Measurements from ENCODE around the gene DLX2. TPM values are rescaled to one million over a fixed set of nuclear protein-coding genes. Genes with fewer than 3 reads are reported as not detected.

Gene DLX2
- total and polyA plus RNA-seq, 2 of the 13 experiments (the other 11 are each of a cell fraction or from before 2014, with no cell fraction given) = 0.07 to 0.15 TPM

DNA sequence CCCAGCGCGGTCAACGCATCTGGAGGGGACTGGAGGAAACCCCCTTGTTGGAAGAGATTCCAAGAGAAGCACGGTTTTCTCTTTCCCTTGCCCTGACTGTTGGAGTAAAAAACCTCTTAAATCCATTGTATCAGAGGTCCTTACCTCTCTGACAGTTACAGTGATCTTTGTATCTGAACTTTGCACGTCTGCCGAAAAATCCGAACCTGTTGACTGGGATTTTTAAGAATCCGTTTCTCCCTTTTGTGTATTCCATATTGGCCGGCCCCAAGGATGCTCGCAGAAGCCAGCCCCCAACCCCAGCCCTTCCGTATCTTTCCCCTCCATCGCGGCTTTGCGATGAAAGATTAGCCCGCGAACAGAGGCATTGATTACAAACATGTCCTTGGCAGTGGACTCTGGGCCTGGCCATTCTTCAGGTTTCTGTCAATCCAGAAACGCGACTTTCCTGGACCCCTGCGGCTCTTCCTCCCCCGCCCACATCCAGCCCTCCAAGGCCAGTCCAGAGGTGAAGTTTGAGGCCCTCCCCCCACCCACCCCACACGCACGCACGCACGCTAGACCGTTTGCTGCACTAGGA is 22.0 kb downstream of the DLX2 start (continued):
- TF ChIP-seq MTF2 (CRISPR knock-in tag; IDR thresholded peaks at IDR 0.05; ENCODE audit: borderline replicate concordance) (no peak), ATF1 (CRISPR knock-in tag; IDR thresholded peaks at IDR 0.05) (no peak), MLLT10 (CRISPR knock-in tag; IDR thresholded peaks at IDR 0.05) (no peak), ETV5 (CRISPR knock-in tag; IDR thresholded peaks at IDR 0.05; ENCODE audit: borderline replicate concordance) (no peak), ZNF839 (CRISPR knock-in tag; IDR thresholded peaks at IDR 0.05; ENCODE audit: borderline replicate concordance) (no peak), ZMAT3 (CRISPR knock-in tag; conservative IDR thresholded peaks at IDR 0.05) (no peak), CENPT (CRISPR knock-in tag; IDR thresholded peaks at IDR 0.05; ENCODE audit: low read depth) (no peak), ZNF30 (CRISPR knock-in tag; IDR thresholded peaks at IDR 0.05) (no peak), KMT2A (CRISPR knock-in tag; IDR thresholded peaks at IDR 0.05) (no peak), MZF1 (CRISPR knock-in tag; IDR thresholded peaks at IDR 0.05; ENCODE audit: borderline replicate concordance) (no peak), HNF4G (IDR thresholded peaks at IDR 0.05; ENCODE audit: borderline replicate concordance, low read depth, low read length) (0 out of 2 replicates have a peak, but pooled peaks have one; percentile 5), HNF4G (CRISPR knock-in tag; IDR thresholded peaks at IDR 0.05; ENCODE audit: borderline replicate concordance, low read depth) (no peak), ZBTB20 (CRISPR knock-in tag; IDR thresholded peaks at IDR 0.05; ENCODE audit: borderline replicate concordance, low read depth) (no peak), ZNF678 (CRISPR knock-in tag; IDR thresholded peaks at IDR 0.05) (no peak), ZZZ3 (CRISPR knock-in tag; IDR thresholded peaks at IDR 0.05; ENCODE audit: borderline replicate concordance) (no peak), HNF4A (CRISPR knock-in tag; IDR thresholded peaks at IDR 0.05) (peak; percentile 52; the same call in 1 of the 2 replicates), ARHGAP35 (CRISPR knock-in tag; IDR thresholded peaks at IDR 0.05; ENCODE audit: borderline replicate concordance) (no peak), NR1H2 (CRISPR knock-in tag; IDR thresholded peaks at IDR 0.05; ENCODE audit: borderline replicate concordance, low read depth) (no peak)
- TF ChIP-seq, protein P1, sequence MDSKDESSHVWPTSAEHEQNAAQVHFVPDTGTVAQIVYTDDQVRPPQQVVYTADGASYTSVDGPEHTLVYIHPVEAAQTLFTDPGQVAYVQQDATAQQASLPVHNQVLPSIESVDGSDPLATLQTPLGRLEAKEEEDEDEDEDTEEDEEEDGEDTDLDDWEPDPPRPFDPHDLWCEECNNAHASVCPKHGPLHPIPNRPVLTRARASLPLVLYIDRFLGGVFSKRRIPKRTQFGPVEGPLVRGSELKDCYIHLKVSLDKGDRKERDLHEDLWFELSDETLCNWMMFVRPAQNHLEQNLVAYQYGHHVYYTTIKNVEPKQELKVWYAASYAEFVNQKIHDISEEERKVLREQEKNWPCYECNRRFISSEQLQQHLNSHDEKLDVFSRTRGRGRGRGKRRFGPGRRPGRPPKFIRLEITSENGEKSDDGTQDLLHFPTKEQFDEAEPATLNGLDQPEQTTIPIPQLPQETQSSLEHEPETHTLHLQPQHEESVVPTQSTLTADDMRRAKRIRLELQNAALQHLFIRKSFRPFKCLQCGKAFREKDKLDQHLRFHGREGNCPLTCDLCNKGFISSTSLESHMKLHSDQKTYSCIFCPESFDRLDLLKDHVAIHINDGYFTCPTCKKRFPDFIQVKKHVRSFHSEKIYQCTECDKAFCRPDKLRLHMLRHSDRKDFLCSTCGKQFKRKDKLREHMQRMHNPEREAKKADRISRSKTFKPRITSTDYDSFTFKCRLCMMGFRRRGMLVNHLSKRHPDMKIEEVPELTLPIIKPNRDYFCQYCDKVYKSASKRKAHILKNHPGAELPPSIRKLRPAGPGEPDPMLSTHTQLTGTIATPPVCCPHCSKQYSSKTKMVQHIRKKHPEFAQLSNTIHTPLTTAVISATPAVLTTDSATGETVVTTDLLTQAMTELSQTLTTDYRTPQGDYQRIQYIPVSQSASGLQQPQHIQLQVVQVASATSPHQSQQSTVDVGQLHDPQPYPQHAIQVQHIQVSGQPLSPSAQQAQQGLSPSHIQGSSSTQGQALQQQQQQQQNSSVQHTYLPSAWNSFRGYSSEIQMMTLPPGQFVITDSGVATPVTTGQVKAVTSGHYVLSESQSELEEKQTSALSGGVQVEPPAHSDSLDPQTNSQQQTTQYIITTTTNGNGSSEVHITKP (CRISPR knock-in tag; IDR thresholded peaks at IDR 0.05; ENCODE audit: low read depth) = no peak
- TF ChIP-seq, protein P2, sequence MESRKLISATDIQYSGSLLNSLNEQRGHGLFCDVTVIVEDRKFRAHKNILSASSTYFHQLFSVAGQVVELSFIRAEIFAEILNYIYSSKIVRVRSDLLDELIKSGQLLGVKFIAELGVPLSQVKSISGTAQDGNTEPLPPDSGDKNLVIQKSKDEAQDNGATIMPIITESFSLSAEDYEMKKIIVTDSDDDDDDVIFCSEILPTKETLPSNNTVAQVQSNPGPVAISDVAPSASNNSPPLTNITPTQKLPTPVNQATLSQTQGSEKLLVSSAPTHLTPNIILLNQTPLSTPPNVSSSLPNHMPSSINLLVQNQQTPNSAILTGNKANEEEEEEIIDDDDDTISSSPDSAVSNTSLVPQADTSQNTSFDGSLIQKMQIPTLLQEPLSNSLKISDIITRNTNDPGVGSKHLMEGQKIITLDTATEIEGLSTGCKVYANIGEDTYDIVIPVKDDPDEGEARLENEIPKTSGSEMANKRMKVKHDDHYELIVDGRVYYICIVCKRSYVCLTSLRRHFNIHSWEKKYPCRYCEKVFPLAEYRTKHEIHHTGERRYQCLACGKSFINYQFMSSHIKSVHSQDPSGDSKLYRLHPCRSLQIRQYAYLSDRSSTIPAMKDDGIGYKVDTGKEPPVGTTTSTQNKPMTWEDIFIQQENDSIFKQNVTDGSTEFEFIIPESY (CRISPR knock-in tag; IDR thresholded peaks at IDR 0.05) = peak; percentile 72
- TF ChIP-seq, protein P3, sequence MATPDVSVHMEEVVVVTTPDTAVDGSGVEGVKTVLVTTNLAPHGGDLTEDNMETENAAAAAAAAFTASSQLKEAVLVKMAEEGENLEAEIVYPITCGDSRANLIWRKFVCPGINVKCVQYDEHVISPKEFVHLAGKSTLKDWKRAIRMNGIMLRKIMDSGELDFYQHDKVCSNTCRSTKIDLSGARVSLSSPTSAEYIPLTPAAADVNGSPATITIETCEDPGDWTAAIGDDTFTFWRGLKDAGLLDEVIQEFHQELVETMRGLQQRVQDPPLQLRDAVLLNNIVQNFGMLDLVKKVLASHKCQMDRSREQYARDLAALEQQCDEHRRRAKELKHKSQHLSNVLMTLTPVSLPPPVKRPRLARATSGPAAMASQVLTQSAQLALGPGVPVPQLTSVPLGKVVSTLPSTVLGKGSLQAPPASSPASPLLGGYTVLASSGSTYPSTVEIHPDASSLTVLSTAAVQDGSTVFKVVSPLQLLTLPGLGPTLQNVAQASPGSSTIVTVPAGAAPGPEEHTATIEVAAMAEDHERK (CRISPR knock-in tag; IDR thresholded peaks at IDR 0.05; ENCODE audit: low read depth) = no peak
- TF ChIP-seq, protein P4, sequence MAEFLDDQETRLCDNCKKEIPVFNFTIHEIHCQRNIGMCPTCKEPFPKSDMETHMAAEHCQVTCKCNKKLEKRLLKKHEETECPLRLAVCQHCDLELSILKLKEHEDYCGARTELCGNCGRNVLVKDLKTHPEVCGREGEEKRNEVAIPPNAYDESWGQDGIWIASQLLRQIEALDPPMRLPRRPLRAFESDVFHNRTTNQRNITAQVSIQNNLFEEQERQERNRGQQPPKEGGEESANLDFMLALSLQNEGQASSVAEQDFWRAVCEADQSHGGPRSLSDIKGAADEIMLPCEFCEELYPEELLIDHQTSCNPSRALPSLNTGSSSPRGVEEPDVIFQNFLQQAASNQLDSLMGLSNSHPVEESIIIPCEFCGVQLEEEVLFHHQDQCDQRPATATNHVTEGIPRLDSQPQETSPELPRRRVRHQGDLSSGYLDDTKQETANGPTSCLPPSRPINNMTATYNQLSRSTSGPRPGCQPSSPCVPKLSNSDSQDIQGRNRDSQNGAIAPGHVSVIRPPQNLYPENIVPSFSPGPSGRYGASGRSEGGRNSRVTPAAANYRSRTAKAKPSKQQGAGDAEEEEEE (CRISPR knock-in tag; IDR thresholded peaks at IDR 0.05; ENCODE audit: borderline replicate concordance) = no peak
